B cell (primary cell): ENCODE measurements around the gene SMURF2. TPM values are rescaled to one million over a fixed set of nuclear protein-coding genes. Genes with fewer than 3 reads are reported as not detected.

Experiments
- ATAC-seq: fragments of 200-7000 bp; cut with Tn5 transposase; one replicate; pipeline ENCODE4 v1.10.0; 2021; ENCODE audit warnings: low read depth, mild to moderate bottlenecking, moderate number of reproducible peaks, moderate library complexity
- CTCF ChIA-PET: fragments of 350-600 bp; sonication (Branson Sonifier 250); formaldehyde crosslinking; loops from one replicate; lab custom pipeline; 2021; ENCODE audit warnings: antibody characterized with exemption, inconsistent platforms; lab: Charles Lee
- POLR2A ChIA-PET: fragments of 350-600 bp; sonication (Branson Sonifier 250); formaldehyde crosslinking; loops from one replicate; lab custom pipeline; 2021; ENCODE audit warnings: antibody characterized with exemption; lab: Charles Lee
- DNase-seq: peaks from one replicate; pipeline ENCODE4 v3.0.0; 2013
- H2AFZ ChIP-seq: 2 replicates; pipeline ENCODE4 v1.6.1; 2012; ENCODE audit warnings: mild to moderate bottlenecking, low read depth, low read length; ENCODE audit not compliant: insufficient read depth, poor library complexity, severe bottlenecking
- H3K27ac ChIP-seq, 2 donors: 1 replicate in 1 of 2; 2 replicates in 1 of 2; pipeline ENCODE4 v1.5.1; 2012 to 2013; ENCODE audit warnings: low read length in 2 of 2, mild to moderate bottlenecking in 2 of 2, moderate library complexity in 1 of 2
- H3K27me3 ChIP-seq, 4 experiments: fragments of 200-600 bp in 1 of 4; sonication (generic) in 1 of 4; replicated peaks in 1 of 4; 1 replicate in 2 of 4; 2 replicates in 2 of 4; pipeline versions ENCODE4 v1.6.1 to v1.7.0; 2013 to 2016; ENCODE audit warnings: low read length in 3 of 4, mild to moderate bottlenecking in 2 of 4, mixed read lengths in 1 of 4, moderate library complexity in 1 of 4; ENCODE audit not compliant: insufficient read depth in 4 of 4, control insufficient read depth in 3 of 4; ENCODE audit errors: control extremely low read depth in 1 of 4
- H3K36me3 ChIP-seq, 2 experiments: replicated peaks in 1 of 2; 1 replicate in 1 of 2; 2 replicates in 1 of 2; pipeline versions ENCODE4 v1.6.1 to v1.7.1; 2013; ENCODE audit warnings: low read length in 1 of 2; ENCODE audit not compliant: insufficient read depth in 2 of 2, control insufficient read depth in 1 of 2; ENCODE audit errors: control extremely low read depth in 1 of 2, extremely low read depth in 1 of 2
- H3K4me1 ChIP-seq, 2 donors: fragments of 200-600 bp in 1 of 2; sonication (generic) in 1 of 2; 1 replicate in 1 of 2; 2 replicates in 1 of 2; pipeline versions ENCODE4 v1.5.1 to v1.6.1; 2013 to 2017; ENCODE audit warnings: low read length in 2 of 2; ENCODE audit not compliant: control insufficient read depth in 2 of 2, insufficient read depth in 2 of 2
- H3K4me2 ChIP-seq: replicated peaks from 2 replicates; pipeline ENCODE3; 2012; ENCODE audit warnings: mild to moderate bottlenecking, low read depth, low read length; ENCODE audit not compliant: poor library complexity, severe bottlenecking
- H3K4me3 ChIP-seq, 5 experiments: fragments of 200-600 bp in 1 of 5; sonication (generic) in 1 of 5; 1 replicate in 3 of 5; 2 replicates in 2 of 5; pipeline versions ENCODE4 v1.5.1 to v1.7.0; 2011 to 2016; ENCODE audit warnings: low read length in 4 of 5, mild to moderate bottlenecking in 4 of 5, low read depth in 2 of 5, control low read depth in 1 of 5, moderate library complexity in 1 of 5; ENCODE audit not compliant: insufficient read depth in 1 of 5; ENCODE audit errors: control extremely low read depth in 1 of 5, extremely low read depth in 1 of 5
- H3K79me2 ChIP-seq: fragments of 200-600 bp; sonication (generic); one replicate; pipeline ENCODE4 v1.6.0; 2016; ENCODE audit warnings: low read length; ENCODE audit not compliant: control insufficient read depth, insufficient read depth
- H3K9ac ChIP-seq: fragments of 200-600 bp; sonication (generic); 2 replicates; pipeline ENCODE4 v1.6.1; 2017; ENCODE audit warnings: mild to moderate bottlenecking, low read length, moderate library complexity
- H3K9me3 ChIP-seq, 3 donors: one replicate each; pipeline versions ENCODE4 v1.6.1 to v1.7.1; 2013; ENCODE audit warnings: low read length in 2 of 3; ENCODE audit not compliant: control insufficient read depth in 2 of 3, insufficient read depth in 1 of 3; ENCODE audit errors: control extremely low read depth in 1 of 3
- H4K20me1 ChIP-seq: 2 replicates; pipeline ENCODE4 v1.6.0; 2012; ENCODE audit warnings: mild to moderate bottlenecking, low read length; ENCODE audit not compliant: insufficient read depth, control insufficient read depth, poor library complexity, severe bottlenecking
- H3K27ac Mint-ChIP-seq: one replicate; pipeline ENCODE4 v1.8.0; 2021; ENCODE audit warnings: mixed read lengths
- H3K27me3 Mint-ChIP-seq: one replicate; pipeline ENCODE4 v1.8.0; 2021; ENCODE audit warnings: mixed read lengths
- H3K4me1 Mint-ChIP-seq: one replicate; pipeline ENCODE4 v1.8.0; 2021; ENCODE audit warnings: mixed read lengths
- H3K4me3 Mint-ChIP-seq: one replicate; pipeline ENCODE4 v1.8.0; 2021; ENCODE audit warnings: mixed read lengths
- H3K9me3 Mint-ChIP-seq: one replicate; pipeline ENCODE4 v1.8.0; 2022; ENCODE audit warnings: mixed read lengths; ENCODE audit not compliant: insufficient read depth
- EZH2 ChIP-seq: IDR thresholded peaks from 2 replicates; pipeline ENCODE4 v1.6.1; 2012; ENCODE audit warnings: borderline replicate concordance, low read depth, mild to moderate bottlenecking, moderate library complexity, low read length; ENCODE audit not compliant: insufficient read depth, poor library complexity, severe bottlenecking
- whole genome bisulfite sequencing: methylation state at CpG from one replicate; pipeline ENCODE4 v1.1.5; 2013; ENCODE audit warnings: missing lambda C conversion rate; ENCODE audit not compliant: insufficient coverage; 5-methylcytosine and 5-hydroxymethylcytosine counted together
- intact Hi-C: fragments of 100-400 bp; cut with micrococcal nuclease; formaldehyde crosslinking; loops from one replicate; pipeline ENCODE4 v1.10.0; 2022
- polyA minus RNA-seq: library from RNA; depleted of rRNA, polyadenylated mRNA; stranded (reverse); fragments of >200 nt; gene quantifications from 2 replicates; pipeline ENCODE4 v1.2.3, GENCODE V29; 2012
- polyA plus RNA-seq: library from polyadenylated mRNA; depleted of rRNA; stranded (reverse); fragments of >200 nt; gene quantifications from 2 replicates; pipeline ENCODE4 v1.2.3, GENCODE V29; 2012
- total RNA-seq, 2 donors: library from RNA; stranded (reverse); fragments of 120-200 nt in 1 of 2; gene quantifications; 1 replicate in 1 of 2; 2 replicates in 1 of 2; pipeline versions ENCODE4 v1.2.3 to v1.2.4, GENCODE V29; 2013 to 2022
- TF ChIP-seq, protein P1 (sequence below): fragments of 200-600 bp; IDR thresholded peaks from one replicate; pipeline ENCODE4 v1.8.0; 2022; ENCODE audit warnings: antibody characterized with exemption, mild to moderate bottlenecking

SMURF2 gene
- total RNA-seq (32.8 and 37.1 TPM in 2 replicates), polyA plus RNA-seq (9.2 and 14.6 TPM in 2 replicates), polyA minus RNA-seq (13.3 and 23.3 TPM in 2 replicates)
- 24.9 TPM for total RNA-seq (2013)

DNA sequence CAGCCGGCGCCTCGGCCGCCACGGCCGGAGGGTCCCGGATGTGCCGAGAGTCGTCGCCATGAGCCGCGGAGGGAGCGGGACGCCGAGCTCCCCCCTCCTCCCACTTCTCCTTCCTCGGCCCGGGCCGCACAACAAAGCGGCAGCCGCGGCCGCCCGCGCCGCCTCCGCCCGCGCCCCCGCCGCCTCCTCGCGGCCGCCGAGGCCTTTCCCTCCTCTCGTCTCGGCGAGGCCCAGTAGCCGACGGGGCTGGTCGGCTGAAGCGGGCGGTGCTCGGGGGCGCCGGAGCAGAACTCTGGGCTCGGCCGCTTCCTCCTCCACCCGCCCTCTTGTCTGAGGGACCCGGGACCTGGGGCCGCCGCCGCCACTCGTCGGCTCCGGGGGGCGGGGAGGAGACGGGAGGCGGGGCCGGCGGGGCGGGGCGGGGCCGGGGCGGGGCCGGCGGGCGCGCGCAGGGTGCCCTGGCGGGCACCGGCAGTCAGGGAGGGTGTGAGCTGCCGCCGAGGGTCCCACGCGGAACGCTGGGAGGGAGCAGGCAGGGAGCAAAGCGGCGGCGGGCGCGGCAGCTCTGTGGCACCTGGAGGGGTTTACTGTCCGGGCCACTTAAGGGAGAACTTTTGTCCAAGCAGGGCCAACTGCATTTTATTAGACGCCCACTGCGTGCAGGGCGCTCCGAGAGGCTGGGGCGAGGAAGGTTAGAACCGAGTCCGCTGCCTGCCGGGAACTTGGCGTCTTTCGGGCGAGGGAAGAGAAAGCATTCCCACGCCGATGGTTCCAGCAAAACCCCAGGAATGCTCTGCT lies at the start of gene SMURF2:
TSS of gene SMURF2 (minus strand) at position 332 of the 798 bp plus-strand sequence. CDS start 427 bp downstream, outside the sequence.
- H4K20me1 ChIP-seq: peaks cover 23% of the 10 kb centered on the region
- no peaks in the 10 kb centered on the region for H3K36me3 ChIP-seq
- H3K4me1 ChIP-seq: peaks cover 11 to 21% of the 10 kb centered on the region in 2 donors
- WGBS: under 1% methylated on average over 89 of the region's 95 CpGs
- H3K79me2 ChIP-seq: peaks cover 34% of the 10 kb centered on the region
- no peak for TF ChIP-seq EZH2
- TF ChIP-seq, protein P1, sequence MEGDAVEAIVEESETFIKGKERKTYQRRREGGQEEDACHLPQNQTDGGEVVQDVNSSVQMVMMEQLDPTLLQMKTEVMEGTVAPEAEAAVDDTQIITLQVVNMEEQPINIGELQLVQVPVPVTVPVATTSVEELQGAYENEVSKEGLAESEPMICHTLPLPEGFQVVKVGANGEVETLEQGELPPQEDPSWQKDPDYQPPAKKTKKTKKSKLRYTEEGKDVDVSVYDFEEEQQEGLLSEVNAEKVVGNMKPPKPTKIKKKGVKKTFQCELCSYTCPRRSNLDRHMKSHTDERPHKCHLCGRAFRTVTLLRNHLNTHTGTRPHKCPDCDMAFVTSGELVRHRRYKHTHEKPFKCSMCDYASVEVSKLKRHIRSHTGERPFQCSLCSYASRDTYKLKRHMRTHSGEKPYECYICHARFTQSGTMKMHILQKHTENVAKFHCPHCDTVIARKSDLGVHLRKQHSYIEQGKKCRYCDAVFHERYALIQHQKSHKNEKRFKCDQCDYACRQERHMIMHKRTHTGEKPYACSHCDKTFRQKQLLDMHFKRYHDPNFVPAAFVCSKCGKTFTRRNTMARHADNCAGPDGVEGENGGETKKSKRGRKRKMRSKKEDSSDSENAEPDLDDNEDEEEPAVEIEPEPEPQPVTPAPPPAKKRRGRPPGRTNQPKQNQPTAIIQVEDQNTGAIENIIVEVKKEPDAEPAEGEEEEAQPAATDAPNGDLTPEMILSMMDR: peak; percentile 12
- H3K9me3 ChIP-seq: no peaks in the 10 kb centered on the region
- ChIA-PET CTCF (no interaction called here), POLR2A (interaction anchor here (0.5 to 1.6 kb wide), 3 partner anchors 63 to 1054 kb away, joined by 3 to 15 read pairs (median 6); partner anchors contain the start of genes CEP95 and DDX5)
- DNase-seq: peak; percentile 90
- H2AFZ ChIP-seq: peak within 1 kb of the TSS; percentile 98
- peak within 1 kb of the TSS; percentile 50 to 84 (median 68) for H3K4me3 ChIP-seq
- H3K4me3 Mint-ChIP-seq: peak within 1 kb of the TSS; percentile 97
- H3K9me3 Mint-ChIP-seq: no peaks in the 10 kb centered on the region
- peaks cover 28% of the 10 kb centered on the region for H3K4me1 Mint-ChIP-seq
- peak within 1 kb of the TSS; percentile 59 to 75 for H3K27ac ChIP-seq
- peak within 1 kb of the TSS; percentile 95 for H3K4me2 ChIP-seq
- ATAC-seq: peak; percentile 89
- H3K27me3 Mint-ChIP-seq: no peaks in the 10 kb centered on the region
- intact Hi-C loops: loop anchor here (1.0 to 5.0 kb wide), 3 partner anchors 13 to 260 kb away; partner anchors contain the start of gene POLG2
- peak within 1 kb of the TSS; percentile 98 for H3K27ac Mint-ChIP-seq
- peak within 1 kb of the TSS; percentile 80 for H3K9ac ChIP-seq
- no peaks in the 10 kb centered on the region for H3K27me3 ChIP-seq

DNA sequence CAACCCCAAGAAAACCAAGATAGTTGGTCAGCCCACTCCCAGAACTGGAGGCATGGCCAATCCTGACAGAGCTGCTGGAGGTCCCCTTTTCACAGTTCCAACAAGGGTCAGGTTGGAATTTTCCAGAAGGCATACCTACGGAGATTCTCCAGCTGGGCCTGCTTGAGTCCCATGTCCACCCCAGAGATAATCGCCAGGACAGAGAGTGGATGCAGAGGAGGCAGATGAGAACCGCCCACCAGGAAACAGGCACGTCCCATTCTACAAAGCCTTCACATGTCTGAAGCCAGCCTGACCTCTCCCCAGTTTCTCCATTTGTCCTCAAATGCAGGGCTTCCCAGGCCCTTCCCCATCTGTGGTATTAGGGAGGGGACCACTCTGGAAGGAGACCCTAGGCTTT lies 47.4 kb upstream of the SMURF2 start:
- intact Hi-C loops: no loop called here
- Mint-ChIP-seq H3K9me3 (no peaks in the 10 kb centered on the region), H3K4me3 (no peak overlapping the region), H3K27ac (no peak overlapping the region), H3K4me1 (peaks cover 34% of the 10 kb centered on the region), H3K27me3 (peaks cover 7% of the 10 kb centered on the region)
- Histone ChIP-seq H3K4me2 (peak overlapping the region; percentile 58), H3K4me1 (peaks cover 26 to 43% of the 10 kb centered on the region in 2 donors), H3K79me2 (no peaks in the 10 kb centered on the region), H3K9me3 (no peaks in the 10 kb centered on the region), H3K27ac (no peak overlapping the region), H3K4me3 (peak overlapping the region in 1 of 5 experiments; percentile 6), H3K9ac (no peak overlapping the region), H3K27me3 (peaks cover 0 to 3% (median 0%) of the 10 kb centered on the region in 4 experiments), H2AFZ (peak overlapping the region; percentile 69), H3K36me3 (no peaks in the 10 kb centered on the region), H4K20me1 (no peaks in the 10 kb centered on the region)
- no peak for DNase-seq
- TF ChIP-seq, protein P1: no peak
- TF ChIP-seq EZH2: no peak
- POLR2A ChIA-PET: no interaction called here
- CTCF ChIA-PET: no interaction called here
- WGBS: 59% methylated on average over 2 of the region's 4 CpGs
- no peak for ATAC-seq
